GM18861 (cell line): ENCODE data around the gene PCGF3.
"Not testable (repeated sequence)": the region's sequence is repeated elsewhere in the genome, so short reads cannot be mapped to it uniquely, and the experiment has no call there.

Experiments
- ATAC-seq: cut with Tn5 transposase; IDR thresholded peaks from one replicate; pipeline ENCODE4 v1.9.1; 2021; ENCODE audit not compliant: unreplicated experiment

PCGF3 gene

DNA sequence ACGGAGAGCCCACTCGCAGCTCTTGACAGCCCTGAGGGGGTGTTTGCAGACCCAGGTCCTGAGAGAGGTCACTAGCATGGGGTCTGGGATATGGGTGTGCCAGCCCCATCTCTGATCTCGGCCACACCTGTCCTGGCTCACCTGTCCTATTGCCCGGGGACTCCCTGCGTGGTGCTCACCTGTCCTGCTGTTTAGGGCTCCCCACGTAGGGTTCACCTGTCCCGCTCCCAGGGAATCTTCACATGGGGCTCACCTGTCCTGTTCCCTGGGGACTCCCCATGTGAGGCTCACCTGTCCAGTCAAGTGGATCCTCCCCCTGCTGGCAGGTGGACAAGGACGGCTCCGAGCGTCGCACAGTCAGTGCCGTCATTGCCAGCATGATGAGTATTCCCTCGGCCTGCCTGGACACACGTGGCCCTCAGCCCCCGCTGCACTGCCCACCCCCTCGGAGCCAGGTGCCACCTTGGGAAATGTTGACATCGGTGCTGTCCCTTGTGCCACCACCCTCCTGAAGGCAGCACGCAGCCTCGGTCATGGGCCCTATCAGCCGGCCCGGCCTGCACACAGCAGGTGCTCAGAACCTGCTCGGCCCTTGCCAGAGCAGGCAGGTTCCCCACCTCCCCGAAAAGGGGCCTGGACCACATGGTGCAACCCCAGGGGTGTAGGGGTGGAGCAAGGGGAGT, 23.0 kb upstream of the PCGF3 start:
- ATAC-seq, result no peak

DNA sequence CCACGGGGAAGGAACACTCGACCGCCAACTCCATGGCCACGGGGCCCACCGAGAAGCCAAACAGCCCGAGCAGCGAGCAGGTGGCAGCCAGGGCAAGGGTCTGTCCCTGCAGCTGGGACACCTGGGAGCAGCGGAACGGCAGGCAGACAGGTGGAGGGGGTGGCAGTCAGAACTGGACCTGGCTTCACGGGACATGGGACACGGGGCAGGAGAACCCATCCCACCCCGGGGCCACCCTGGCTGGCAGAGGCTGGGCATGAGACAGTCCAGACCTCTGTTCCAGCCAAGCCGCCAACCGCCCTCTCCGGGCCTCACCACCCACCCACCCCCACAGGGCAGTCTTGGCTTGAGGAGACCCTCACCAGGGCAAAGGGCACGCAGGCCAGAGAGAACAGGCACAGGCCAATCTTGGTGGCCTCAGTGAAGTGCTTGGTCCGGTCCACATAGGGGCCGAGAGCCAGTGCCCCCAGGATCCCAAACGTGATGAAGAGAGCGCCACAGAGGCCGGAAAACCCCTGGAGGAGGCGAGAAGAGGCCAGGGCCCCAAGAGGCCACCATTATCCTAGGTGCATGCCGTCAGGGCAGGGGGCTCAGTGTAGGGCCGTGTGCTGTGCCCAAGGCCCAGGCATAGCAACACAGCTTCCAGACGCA, 22.3 kb upstream of the PCGF3 start:
- no peak for ATAC-seq

- ATAC-seq, result no peak
Observed at GRCh38 chr4:683982-684622, 21.5 kb upstream of the PCGF3 start.

GRCh38 chr4:684623-685327, 20.9 kb upstream of the PCGF3 start:
- no peak for ATAC-seq

DNA sequence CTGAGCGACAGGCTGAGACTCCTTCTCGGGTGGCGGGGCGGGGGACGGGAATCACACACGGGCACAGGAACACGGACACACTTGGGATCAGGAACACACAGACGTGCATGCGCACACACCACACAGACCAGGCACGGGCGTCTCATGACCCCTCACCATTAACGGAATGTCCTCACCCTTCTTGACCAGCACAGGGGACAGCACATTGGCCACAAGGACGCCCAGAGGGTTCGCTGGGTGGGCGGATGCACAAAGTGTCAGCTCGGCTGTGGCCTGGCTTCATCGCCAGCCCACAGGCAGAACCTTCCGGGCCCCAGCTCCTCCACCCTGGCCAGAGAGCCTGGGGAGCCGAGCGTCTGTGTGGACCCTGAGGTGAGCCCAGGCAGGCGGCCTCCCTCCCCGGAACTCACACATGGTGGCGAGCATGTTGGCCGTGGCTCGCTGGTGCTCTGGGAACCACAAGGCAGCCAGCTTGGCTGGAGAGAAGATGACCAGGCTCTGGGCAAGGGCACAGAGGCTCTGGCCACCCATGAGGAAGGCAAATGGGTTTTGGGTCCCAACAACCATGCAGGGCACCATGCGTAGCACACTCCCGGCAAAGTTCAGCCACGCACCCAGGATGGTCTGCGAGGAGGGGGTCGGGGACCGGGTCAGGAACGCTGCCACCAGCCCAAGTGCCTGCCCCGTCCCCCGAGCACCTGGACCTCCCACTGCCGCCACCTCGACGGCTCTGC, 19.8 kb upstream of the PCGF3 start:
- ATAC-seq, result no peak

- ATAC-seq, result no peak
Observed at GRCh38 chr4:686413-687040, 19.1 kb upstream of the PCGF3 start.

GRCh38 chr4:687048-687970, 18.3 kb upstream of the PCGF3 start:
- ATAC-seq, result no peak

GRCh38 chr4:687971-688853, 17.4 kb upstream of the PCGF3 start:
- ATAC-seq, result no peak

GRCh38 chr4:688854-689681, 16.6 kb upstream of the PCGF3 start, which contains the start of gene SLC49A3:
TSS of gene SLC49A3 (minus strand) at chr4:689151. CDS start at chr4:689127, 24 bp downstream.
- no peak for ATAC-seq

GRCh38 chr4:689723-690122, 15.9 kb upstream of the PCGF3 start:
- no peak for ATAC-seq

GRCh38 chr4:692771-693554, 12.7 kb upstream of the PCGF3 start:
- no peak for ATAC-seq

- not testable (repeated sequence) for ATAC-seq
Observed at GRCh38 chr4:694341-694940, 11.2 kb upstream of the PCGF3 start.

DNA sequence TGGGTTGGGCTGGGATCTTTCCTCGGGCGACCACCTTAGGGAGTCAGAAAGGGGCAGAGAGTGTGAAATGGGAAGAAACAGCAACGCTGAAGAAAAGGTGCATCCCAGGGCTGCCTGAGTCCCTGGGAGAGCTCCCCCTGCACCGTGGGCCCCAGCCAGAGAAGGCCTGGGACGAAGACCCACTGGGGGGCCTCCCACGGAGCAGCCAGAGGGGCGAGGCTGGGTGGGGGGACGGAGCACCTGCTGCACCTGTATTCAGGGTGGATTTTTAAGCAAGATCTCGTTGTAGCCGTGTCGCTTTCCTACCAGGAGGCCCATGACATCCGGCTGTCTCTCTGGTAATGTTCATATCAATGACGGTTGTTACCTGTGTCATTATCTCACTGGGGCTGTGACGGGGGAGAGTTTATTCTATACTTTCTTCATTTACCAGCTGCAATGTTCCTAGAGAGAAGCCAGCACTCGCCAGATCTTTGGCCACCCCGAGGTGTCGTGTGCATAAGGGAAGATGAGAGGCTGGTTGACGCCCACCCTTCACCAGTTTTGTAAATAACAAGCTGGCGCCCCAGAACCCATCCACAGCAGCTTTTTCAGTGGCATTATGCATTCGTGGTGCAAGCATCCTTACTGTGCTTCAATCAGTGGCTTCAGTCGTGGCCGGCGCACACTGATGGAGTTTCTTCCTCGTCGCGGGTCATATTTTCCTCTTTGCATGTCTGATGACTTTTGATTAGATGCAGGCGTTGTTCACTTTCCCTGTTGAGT, 5.6 kb upstream of the PCGF3 start:
- ATAC-seq, result no peak

- no peak for ATAC-seq
Observed at GRCh38 chr4:700587-701264, 4.9 kb upstream of the PCGF3 start.

- no peak for ATAC-seq
Observed at GRCh38 chr4:702618-703048, 3.0 kb upstream of the PCGF3 start.
